Measurements from ENCODE around the gene RNF145.
"Not testable (repeated sequence)": the region's sequence is repeated elsewhere in the genome, so short reads cannot be mapped to it uniquely, and the experiment has no call there.

RNF145 gene

DNA sequence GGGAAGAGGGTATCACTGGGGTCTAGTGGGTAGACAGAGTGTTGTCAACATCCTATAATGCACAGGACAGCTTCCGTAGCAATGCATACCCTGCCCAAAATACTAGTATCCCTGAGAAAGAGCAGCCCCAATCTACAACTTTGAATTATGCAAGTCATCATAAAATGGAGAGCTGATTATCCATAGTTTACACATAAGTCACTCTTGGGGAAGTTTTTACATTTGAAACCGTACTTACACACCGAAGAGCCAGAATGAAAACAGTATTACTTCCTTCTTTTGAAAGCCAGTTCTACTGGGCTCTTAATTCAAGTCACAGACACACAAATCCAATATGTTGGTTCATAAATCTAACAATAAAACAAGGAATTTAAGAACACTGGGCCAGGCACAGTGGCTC is 21.6 kb downstream of the RNF145 start:
- no peak for DNase-seq

DNA sequence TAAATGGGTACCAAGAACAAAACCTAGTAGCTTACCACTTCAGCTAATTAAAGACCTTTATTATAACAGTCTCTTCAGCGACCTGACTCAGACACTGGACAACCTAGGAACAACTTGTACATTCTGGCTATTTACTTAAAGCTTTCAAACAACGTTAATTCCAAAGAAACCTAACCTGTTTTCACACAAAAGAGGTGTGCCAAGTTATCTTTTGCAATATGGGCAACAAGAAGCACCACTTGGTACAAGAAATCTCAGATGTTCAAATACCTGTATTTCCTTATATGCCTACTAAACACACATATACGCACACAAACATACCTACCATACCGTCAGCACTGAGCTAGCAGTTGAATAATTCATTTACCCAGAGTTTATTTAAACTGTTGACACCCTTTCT is 23.0 kb downstream of the RNF145 start:
- no peak for DNase-seq

DNA sequence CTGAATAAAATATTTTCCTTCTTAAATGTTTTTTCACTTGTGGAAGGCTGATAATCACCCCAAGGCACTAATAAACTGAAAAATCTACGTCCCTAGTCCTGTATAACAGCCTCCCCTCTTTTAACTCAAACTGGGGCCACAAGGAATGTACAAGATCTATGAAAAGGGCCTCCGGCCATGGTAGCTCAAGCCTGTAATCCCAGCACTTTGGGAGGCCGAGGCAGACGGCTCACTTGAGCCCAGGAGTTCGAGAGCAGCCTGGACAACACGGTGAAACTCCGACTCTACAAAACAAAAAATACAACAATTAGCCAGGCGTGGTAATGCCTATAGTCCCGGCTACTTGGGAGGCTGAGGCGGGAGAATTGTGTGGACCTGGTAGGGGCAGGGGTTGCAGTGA is 23.6 kb downstream of the RNF145 start:
- DNase-seq, result no peak

DNA sequence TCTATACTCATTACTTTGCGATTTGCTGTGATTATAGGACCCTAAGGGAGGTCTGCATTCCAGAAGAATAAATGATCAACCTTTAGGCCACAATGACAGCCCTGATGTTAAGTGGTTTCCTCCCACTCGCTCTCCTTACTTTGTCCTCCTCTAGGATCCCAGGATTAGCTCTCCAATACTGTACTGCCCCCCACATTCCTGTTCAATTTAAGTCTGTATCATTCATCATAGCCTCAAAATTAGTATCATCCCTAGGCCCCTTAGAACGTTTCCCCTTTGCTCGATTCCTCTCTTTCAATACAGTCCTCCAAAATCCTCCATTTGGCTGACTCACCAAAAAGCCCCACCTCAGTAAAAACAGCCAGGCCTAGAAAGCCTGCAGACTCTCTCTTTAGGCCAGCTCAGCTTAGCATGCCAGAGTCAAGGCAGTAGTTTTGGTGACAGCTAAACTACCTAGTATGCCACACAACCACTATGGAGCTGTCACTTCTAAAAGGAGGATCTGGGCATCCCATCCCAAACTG is 24.4 kb downstream of the RNF145 start:
- peak; percentile 48 for DNase-seq

DNA sequence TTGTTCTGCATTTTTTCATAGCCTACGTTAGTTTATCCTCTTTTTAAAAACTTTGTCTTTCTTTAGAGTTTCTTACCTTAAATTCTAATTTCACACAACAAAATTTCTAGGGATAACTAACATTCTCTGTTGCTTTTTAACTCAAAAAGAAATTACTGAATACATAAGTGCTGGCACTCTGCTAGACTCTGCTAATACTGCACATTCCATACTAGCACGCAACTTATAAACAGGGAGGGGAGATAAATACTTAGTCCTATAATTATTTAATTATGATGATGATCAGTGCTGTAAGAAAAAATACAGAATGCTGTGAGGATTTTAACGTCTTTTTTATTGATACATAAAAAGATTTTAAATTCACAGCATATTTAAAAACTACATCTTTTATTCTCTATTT is 25.1 kb downstream of the RNF145 start:
- DNase-seq, result no peak

DNA sequence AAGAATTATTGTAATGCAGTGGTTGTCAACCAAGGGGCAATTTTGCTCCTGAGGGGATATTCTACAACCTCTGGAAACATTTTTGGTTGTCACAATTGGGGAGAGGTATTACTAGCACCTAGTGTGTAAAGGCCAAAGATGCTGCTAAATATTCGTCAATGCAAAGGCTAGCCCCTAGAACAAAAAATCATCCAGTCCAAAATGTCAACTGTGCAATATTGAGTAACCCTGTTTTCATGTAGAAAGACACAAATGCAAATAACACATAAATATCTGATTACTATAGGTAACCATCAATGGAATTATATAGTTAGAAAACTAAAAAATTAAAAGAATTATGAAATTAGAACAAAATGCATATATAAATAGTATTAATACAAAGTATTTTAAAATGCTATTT is 26.1 kb downstream of the RNF145 start:
- DNase-seq, result no peak

DNA sequence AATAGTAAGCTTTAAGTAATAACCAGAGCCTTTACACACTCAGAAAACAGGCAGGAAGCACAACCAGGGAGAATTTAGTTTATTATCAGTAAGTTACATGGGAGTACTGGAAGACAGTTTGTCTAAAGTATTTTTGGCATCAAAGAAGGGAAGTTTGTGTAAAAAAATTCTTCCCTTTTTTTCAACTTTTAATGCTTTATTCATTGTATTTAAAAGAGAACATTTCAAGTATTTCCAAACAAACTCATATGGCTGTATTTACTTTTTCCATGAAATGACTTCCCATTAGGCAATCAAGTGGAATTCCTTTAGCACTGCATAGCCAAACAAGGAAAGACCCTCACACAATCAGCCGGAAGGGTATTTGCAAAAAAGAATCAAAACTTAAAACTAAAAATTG is 26.7 kb downstream of the RNF145 start:
- no peak for DNase-seq

DNA sequence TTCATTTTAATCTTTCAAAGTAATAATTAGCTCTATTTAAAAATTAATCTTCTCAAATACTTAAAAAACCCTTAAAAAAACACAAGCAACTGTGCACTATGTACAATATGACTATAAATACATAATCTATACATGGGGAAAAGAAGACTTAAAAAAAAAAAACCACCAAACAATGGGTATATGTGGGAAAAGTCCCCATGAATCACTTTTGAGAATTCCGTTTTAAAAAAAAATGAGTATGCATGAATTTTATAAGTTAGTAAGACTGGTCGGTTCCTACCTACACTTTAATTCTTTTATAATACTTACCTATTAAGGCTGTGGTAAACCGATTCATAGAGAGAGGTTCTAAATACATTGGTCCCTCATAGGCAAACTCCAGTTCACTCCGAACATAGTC is 27.7 kb downstream of the RNF145 start:
- no peak for DNase-seq

DNA sequence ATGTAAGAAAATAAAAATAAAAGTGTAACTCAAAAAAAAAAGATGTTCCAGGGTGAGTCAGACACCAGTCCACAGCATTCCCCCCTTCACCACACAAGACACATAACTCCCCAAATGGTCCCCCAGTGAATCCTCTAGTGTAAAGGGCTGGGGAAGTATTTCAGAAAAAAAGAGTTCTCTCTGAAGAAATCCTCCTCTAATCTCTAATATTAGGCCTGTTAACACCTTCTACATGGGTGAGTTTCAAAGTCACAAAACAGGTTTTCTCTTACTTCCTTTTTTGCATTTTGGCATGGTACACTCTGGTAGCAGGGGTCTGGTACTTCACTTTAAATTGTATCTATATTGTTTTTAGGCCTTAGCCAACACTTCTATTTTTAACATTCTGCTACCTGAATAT is 28.2 kb downstream of the RNF145 start:
- no peak for DNase-seq

DNA sequence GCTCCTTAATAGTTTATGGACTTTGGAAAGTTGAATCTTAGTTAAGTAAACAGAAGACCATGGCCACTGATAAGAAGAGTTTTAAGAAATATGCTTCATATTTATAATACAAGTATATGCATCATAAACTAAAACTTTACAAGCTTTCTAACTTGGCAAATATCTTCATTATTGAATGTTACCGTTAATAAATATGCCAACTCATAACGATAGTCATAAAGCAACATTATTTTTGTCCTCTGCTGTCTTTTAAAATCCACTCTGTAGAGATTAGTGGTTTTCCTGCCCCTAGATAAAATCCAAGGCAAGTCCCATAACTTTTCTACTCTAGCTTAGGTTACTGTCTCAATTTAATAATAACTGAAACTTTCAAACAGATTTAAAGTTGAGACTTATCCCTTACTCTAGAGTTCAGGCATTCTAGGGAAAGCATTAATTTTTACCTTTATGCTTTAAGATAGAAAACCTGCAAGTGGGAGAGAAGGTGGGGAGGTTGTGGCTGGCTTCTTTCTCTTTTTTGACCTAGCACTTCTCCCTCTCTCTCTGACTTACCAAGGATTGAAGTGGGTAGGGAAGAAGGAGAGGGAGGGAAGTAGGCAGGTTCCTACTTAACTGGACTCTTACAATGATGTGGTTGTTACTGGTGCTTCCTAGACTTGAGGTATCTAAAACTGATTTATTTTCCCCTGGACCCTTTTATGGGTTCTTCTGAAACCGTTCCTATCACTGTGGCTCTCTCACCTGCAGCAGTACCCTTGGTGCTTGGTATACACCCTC is 29.6 kb downstream of the RNF145 start:
- no peak for DNase-seq

DNA sequence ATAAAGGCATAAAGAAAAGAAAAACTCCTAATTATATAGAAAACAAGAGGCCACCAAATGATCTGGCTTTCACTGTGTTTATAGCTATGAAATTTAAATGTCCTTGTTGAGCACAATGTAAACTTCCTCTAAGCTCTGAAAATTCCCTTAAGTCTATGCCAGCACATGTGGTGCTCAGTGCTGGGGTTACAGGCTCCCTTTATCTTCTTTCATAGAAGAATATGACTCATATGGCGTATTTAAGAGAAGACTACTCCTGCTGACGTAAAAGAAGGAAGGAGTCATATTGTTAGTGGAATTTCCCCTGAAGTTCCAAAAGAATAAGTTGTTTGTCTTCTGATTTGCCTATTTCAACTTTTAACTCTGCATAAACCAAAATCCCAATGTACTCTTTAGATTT is 30.4 kb downstream of the RNF145 start:
- DNase-seq, result no peak

DNA sequence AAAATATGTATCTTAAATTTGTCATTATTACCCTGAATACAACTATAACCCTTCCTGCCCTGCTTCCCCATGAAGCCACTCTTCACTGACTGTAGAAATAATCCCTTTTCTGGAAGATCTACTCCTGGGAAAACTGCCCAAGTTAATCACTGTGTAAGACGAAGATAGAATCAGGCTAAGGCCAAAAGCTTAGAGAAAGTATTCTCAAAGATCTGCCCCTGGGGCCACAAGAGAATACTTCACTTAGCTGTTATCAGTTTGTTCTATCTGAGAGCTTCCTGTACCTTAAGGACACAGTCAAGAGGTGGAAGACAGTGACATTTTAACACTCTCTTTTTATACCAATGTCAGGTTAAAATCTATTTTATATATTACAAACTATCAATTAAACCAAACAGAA is 33.8 kb downstream of the RNF145 start:
- DNase-seq, result no peak

DNA sequence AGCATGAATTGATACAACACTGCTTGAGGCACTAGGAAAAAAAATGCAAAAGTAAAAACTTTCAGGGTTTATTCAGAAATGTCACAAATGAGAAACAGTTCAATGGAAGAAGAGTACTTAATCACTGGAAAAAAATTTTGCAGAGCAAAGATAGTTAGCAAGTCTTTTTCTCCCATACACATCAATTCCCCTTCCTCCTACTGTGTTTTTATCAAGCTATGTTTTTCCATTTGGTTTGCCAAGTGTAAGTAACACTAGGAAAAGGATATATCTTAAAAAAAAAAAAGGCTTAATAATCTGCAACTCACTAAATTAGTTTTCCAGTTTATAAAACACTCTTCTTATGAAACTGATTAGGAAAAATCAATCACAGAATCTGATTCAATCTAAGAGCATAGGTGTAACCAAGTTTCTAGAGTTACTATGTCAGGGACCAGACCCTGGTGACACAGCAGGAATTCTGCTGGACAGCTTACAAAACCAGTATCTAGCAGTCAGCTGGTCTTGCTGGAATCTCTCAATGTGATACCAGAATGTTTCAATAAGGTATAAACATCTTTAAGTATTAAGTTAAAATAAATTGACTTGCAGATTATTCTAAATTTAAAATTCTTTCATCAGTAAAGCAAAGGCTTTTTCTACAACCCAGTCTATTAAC is 34.7 kb downstream of the RNF145 start:
- DNase-seq, result no peak

DNA sequence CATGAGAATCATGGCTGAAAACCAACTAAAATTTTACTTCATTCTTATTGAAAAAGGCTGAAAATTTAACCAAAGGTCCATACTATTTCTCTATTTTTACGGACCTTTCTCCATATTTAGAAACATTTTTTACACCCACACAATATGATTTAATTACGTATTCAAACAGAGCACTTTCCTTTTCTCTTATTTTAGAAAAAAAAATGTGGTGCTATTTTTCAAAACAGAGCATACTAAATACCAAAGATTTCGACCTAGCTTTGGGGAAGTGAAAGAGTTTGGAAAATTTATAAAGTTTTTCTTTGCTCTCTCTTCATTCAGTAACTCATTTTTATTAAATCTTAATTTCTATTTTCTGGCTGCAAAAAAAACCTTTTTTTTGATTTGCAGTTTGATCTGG is 38.1 kb downstream of the RNF145 start:
- no peak for DNase-seq

DNA sequence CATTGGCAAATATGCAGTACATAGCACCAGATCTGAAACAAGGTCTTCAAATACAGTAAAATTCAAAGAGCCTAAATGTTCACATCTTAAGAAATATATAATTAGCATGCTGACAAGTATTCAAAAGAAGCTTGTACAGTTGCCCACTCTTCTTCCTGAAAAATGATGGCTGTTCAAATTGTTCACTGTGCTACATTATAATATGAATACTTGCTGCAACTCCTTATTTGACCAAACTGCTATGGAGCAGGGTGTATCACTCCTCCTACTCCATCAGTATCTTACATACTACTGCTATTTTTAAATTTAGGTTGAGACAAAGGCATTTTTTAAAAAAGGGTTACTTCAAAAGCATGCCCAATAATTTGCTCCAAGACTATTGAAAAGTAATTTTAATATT is 39.3 kb downstream of the RNF145 start:
- no peak for DNase-seq

DNA sequence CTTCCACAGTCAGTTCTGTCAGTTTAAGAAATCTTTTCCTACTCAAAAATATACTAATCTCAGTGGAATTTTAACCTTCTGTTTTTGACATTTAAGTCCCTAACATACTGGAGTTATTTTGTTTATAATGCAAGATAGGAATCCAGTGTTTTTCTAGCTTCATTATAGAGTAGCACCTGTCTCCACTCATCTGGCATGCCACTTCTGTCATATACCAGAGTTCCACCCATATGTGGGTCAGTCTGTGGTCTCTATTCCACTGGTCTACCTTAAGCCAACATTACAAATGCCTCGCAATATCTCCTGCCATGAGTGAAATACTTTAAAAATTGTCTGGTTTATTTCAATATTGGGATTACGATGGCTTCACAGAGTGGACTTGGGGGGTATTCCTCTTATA is 42.9 kb downstream of the RNF145 start:
- no peak for DNase-seq

DNA sequence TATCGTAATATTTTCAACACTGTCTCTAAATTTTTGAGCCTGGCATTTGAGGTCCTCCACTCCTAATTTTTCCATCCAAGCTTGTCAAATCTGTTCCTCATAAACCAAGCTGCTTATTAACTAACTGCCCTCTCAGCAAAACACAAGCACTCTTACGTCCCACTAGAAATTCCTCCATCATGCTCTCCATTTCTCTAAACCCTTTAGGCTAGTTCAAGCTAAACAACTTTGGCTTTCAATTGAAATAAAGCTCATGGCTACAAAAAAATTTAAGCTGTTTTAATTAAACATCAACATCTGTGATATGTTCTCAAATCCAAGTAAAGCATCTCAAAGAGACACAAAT is 45.7 kb downstream of the RNF145 start:
- no peak for DNase-seq

DNA sequence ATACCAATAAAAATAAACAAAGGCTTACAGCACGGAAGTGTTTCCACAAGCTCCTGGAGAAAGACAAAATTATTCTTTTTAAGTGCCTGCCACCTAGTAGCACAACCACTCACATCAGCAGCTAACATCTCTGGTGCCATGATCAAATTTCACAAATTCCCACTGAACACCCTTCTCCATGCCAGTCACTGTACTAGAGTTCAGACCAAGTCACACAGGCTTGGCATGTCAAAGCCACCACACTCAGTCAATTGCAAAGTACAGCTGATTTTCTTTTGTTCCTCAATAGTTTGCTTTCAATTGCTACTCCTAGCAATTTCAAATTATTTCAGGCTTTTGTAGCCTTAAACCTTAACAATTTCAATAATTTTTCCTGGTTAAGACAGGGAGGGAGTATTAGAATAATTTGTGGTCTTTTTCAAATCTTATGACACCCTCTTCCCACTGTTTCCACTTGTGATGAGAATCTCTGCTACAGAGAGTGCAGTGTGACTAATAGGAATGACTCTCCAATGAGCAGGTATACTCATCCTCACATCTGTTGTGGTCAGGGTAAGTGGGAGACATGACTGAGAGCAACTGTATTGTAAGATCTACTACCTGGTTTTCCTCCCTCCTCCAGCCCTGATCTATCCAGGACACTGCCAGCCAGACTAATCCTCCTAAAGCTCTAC is 46.2 kb downstream of the RNF145 start:
- no peak for DNase-seq

DNA sequence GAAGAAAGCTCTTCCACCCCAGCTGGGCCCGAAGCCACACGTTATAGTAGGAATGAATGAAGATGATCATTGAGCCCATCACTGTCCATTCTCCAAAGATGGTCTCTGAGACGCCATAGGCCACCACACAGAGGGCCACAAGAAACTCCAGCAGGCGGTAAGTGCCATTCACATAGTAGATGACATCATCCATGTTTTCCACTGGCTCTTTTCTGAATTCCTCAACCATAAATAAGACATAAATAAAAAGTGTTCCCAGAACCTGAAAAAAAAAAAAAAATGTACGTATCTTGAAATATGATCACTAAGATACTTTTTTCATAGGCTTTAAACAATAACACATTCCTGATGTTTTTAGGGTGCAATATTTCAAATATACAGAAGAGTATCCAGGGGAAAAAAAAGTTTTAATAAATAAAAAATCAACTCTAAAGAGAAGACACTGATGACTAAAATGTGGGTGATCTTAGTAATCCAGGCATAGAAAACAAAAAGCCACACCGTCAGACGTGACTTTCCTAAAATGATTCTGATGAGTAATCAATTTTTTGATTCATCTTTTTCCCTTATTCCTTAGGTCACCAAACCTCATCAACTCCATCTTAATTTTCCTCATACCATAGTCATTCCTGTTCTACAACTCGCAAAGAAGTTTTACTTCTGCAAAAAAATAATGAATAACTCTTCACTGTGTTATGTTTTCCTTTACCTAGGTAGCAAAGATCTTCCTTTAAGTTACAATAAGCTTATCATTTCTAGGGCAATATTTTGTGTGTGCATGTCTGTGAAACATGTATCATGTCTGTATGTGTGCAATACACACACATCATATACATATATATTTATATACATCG is 47.8 kb downstream of the RNF145 start:
- DNase-seq, result no peak

DNA sequence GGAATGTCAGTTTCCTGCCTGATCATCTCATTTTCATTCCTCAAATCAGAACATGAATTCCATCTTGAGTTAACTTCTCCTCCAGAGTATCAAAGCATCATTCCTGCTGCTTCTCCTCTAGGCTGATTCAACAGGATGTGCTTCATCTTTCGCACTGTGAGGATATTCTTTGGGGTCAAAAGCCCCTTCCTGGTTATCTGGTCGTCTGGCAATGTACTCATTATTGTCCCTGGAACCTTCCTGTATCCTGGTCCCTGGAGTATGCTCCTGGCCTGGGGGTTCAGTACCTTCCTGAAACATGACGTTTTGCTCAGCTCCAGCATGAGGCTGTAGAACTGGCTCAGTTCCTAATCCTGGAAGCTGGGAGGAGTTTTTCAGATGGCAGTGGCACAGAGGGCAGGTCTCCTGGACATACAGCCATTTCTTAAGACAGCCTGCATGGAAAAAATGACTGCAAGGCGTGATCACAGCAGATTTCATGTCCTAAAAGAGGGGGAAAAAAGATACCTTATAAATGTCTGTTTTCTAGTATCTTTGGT is 50.7 kb downstream of the RNF145 start:
- not testable (repeated sequence) for DNase-seq

DNA sequence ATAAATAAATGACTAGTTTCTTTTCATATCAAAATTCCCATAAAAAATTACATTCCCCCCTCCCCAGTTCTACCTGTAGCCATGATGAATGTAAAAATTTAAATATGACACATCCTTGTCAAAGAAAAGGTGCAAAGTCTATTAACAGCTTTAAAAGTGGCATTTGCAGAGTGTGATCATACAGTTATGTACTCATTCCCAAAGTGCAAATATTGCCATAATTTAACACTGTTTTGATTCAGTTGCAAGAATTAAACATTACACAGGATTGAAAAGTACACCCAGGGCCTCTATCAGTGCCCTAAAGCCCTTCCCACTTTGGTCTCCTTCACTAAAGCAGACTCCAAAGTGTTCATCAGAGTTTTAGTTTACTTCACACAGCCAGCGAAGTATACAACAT is 51.8 kb downstream of the RNF145 start:
- DNase-seq, result no peak

DNA sequence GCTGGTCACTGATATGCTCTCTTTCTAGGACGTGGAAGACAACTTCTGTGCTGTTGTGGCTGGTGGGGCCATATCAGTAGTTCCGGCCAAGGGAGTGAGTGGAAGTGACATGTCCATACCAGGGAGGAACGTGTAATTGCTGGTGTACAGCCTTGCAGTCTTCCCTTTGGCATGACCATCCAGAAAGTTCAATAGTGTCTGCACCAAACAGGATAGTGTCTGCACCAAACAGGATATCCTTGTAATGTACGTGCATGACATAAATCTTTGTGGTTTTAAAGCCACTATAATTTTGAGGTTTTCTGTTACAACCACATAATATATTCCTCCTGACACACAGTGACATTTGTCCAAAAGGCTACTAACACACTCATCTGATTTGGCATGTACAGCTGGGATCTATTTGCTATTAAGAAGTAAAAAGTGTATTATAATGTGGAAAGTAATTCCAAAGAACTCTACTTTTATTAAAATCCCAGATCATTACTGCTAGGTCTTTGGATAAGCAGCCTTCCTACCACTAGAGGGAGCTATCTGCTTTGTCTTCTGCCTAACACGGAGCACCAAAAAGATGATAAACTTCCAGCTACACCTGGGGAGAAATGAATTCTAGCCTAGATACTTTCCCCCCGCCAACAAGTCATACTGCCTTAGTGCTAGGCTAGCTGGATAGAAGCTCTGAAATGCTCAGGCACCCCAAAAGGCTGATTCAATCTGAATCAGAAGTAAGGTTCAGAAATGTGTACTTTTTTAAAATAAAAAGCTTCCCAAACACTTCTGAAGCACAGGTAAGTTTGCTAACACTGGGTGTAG is 52.7 kb downstream of the RNF145 start:
- no peak for DNase-seq

All from stimulated activated CD8-positive, alpha-beta memory T cell treated with anti-CD3 and anti-CD28 coated beads, Interleukin-4, amount 100 ng/mL, for 48 hours (primary cell).